ENCODE results near the gene TOR1B.
"Not testable (repeated sequence)": the region's sequence is repeated elsewhere in the genome, so short reads cannot be mapped to it uniquely, and the experiment has no call there.

Gene TOR1B

GRCh38 chr9:129802833-129803675 lies at the start of gene TOR1B:
TSS of gene TOR1B (plus strand) at chr9:129803184. CDS start at chr9:129803213, 29 bp downstream.
- peak; percentile 91 to 92 for DNase-seq (ENCODE audit: low read depth in 2 of 2)

- no peak for DNase-seq (ENCODE audit: low read depth in 2 of 2)
Observed at GRCh38 chr9:129755151-129755550, 47.8 kb upstream of the TOR1B start.

- no peak for DNase-seq (ENCODE audit: low read depth in 2 of 2)
Observed at GRCh38 chr9:129756191-129756590, 46.8 kb upstream of the TOR1B start.

GRCh38 chr9:129757045-129757444 lies 45.9 kb upstream of the TOR1B start:
- no peak for DNase-seq (ENCODE audit: low read depth in 2 of 2)

GRCh38 chr9:129759319-129759718 lies 43.7 kb upstream of the TOR1B start:
- DNase-seq (ENCODE audit: low read depth in 2 of 2): no peak

- no peak for DNase-seq (ENCODE audit: low read depth in 2 of 2)
Observed at GRCh38 chr9:129759804-129760502, 43.0 kb upstream of the TOR1B start.

GRCh38 chr9:129760784-129761183 lies 42.2 kb upstream of the TOR1B start:
- DNase-seq (ENCODE audit: low read depth in 2 of 2): not testable (repeated sequence)

GRCh38 chr9:129761293-129761900 lies 41.6 kb upstream of the TOR1B start:
- no peak for DNase-seq (ENCODE audit: low read depth in 2 of 2)

- DNase-seq (ENCODE audit: low read depth in 2 of 2): no peak
Observed at GRCh38 chr9:129761901-129762369, 41.0 kb upstream of the TOR1B start.

- not testable (repeated sequence) for DNase-seq (ENCODE audit: low read depth in 2 of 2)
Observed at GRCh38 chr9:129762370-129762984, 40.5 kb upstream of the TOR1B start.

GRCh38 chr9:129762985-129763926 lies 39.7 kb upstream of the TOR1B start:
- no peak for DNase-seq (ENCODE audit: low read depth in 2 of 2)

- no peak for DNase-seq (ENCODE audit: low read depth in 2 of 2)
Observed at GRCh38 chr9:129765764-129766317, 37.1 kb upstream of the TOR1B start.

GRCh38 chr9:129768486-129768885 lies 34.5 kb upstream of the TOR1B start:
- no peak for DNase-seq (ENCODE audit: low read depth in 2 of 2)

- DNase-seq (ENCODE audit: low read depth in 2 of 2): no peak
Observed at GRCh38 chr9:129769669-129770068, 33.3 kb upstream of the TOR1B start.

- DNase-seq (ENCODE audit: low read depth in 2 of 2): no peak
Observed at GRCh38 chr9:129770741-129771140, 32.2 kb upstream of the TOR1B start.

GRCh38 chr9:129773262-129774048 lies 29.5 kb upstream of the TOR1B start:
- no peak for DNase-seq (ENCODE audit: low read depth in 2 of 2)

- DNase-seq (ENCODE audit: low read depth in 2 of 2): no peak
Observed at GRCh38 chr9:129774791-129775447, 28.1 kb upstream of the TOR1B start.

GRCh38 chr9:129775448-129775798 lies 27.6 kb upstream of the TOR1B start:
- no peak for DNase-seq (ENCODE audit: low read depth in 2 of 2)

- not testable (repeated sequence) for DNase-seq (ENCODE audit: low read depth in 2 of 2)
Observed at GRCh38 chr9:129776096-129776495, 26.9 kb upstream of the TOR1B start.
